ENCODE measurements around the gene KAT7. TPM values are rescaled to one million over a fixed set of nuclear protein-coding genes. Genes with fewer than 3 reads are reported as not detected.
A peak's percentile ranks its signal among the peaks of the same experiment; 100 is the strongest.

The KAT7 gene
- polyA plus RNA-seq, 4 donors, result 39.3 to 57.1 (median 52.6) TPM

GRCh38 chr17:49862781-49863331 is 74.4 kb downstream of the KAT7 start:
- no peak for DNase-seq (ENCODE audit: low read depth in 4 of 4, low spot score in 3 of 4)

GRCh38 chr17:49866019-49866380 is 77.5 kb downstream of the KAT7 start:
- no peak for DNase-seq (ENCODE audit: low read depth in 4 of 4, low spot score in 3 of 4)

- no peak for DNase-seq (ENCODE audit: low read depth in 4 of 4, low spot score in 3 of 4)
These were observed 78.5 kb downstream of the KAT7 start for GRCh38 chr17:49866882-49867413.

GRCh38 chr17:49869038-49869374 is 80.5 kb downstream of the KAT7 start:
- no peak for DNase-seq (ENCODE audit: low read depth in 4 of 4, low spot score in 3 of 4)

- no peak for DNase-seq (ENCODE audit: low read depth in 4 of 4, low spot score in 3 of 4)
These were observed 81.8 kb downstream of the KAT7 start for GRCh38 chr17:49870298-49870697.

GRCh38 chr17:49871211-49871610 is 82.7 kb downstream of the KAT7 start:
- no peak for DNase-seq (ENCODE audit: low read depth in 4 of 4, low spot score in 3 of 4)

GRCh38 chr17:49872754-49873377 is 84.4 kb downstream of the KAT7 start:
- no peak for DNase-seq (ENCODE audit: low read depth in 4 of 4, low spot score in 3 of 4)

GRCh38 chr17:49873466-49873865 is 85.0 kb downstream of the KAT7 start:
- DNase-seq (ENCODE audit: low read depth in 4 of 4, low spot score in 3 of 4), result no peak

- DNase-seq (ENCODE audit: low read depth in 4 of 4, low spot score in 3 of 4), result no peak
These were observed 85.4 kb downstream of the KAT7 start for GRCh38 chr17:49873926-49874325.

- no peak for DNase-seq (ENCODE audit: low read depth in 4 of 4, low spot score in 3 of 4)
These were observed 86.4 kb downstream of the KAT7 start for GRCh38 chr17:49874911-49875310.

GRCh38 chr17:49875685-49876084 is 87.2 kb downstream of the KAT7 start:
- no peak for DNase-seq (ENCODE audit: low read depth in 4 of 4, low spot score in 3 of 4)

GRCh38 chr17:49878931-49879904 is 90.7 kb downstream of the KAT7 start:
- DNase-seq (ENCODE audit: low read depth in 4 of 4, low spot score in 3 of 4), result no peak

GRCh38 chr17:49880291-49881053 is 92.0 kb downstream of the KAT7 start:
- peak in 2 of 4 donors; percentile 56 to 59 for DNase-seq (ENCODE audit: low read depth in 4 of 4, low spot score in 3 of 4)

- no peak for DNase-seq (ENCODE audit: low read depth in 4 of 4, low spot score in 3 of 4)
These were observed 92.5 kb downstream of the KAT7 start for GRCh38 chr17:49881054-49881402.

GRCh38 chr17:49882434-49882833 is 94.0 kb downstream of the KAT7 start:
- DNase-seq (ENCODE audit: low read depth in 4 of 4, low spot score in 3 of 4), result no peak

Other genes with a start within 250 kb of the KAT7 start
- 1 to 10 TPM in 3 of 4 donors, under 1 TPM in 1; 0.92 to 1.1 (median 1.0) TPM for gene NXPH3, start 212.8 kb upstream of the KAT7 start, polyA plus RNA-seq (ENCODE audit: insufficient read length in 4 of 4)
- gene SPOP, start 110.6 kb upstream of the KAT7 start, polyA plus RNA-seq (ENCODE audit: insufficient read length in 4 of 4), result 10 to 100 TPM; 66.1 to 69.3 (median 66.5) TPM
- gene SLC35B1, start 80.7 kb upstream of the KAT7 start, polyA plus RNA-seq (ENCODE audit: insufficient read length in 4 of 4), result 10 to 100 TPM; 62.5 to 83.9 (median 79.9) TPM
- 10 to 100 TPM; 15.2 to 20.7 (median 17.2) TPM for gene FAM117A, start 24.6 kb upstream of the KAT7 start, polyA plus RNA-seq (ENCODE audit: insufficient read length in 4 of 4)
- gene TAC4, start 59.4 kb downstream of the KAT7 start, polyA plus RNA-seq (ENCODE audit: insufficient read length in 4 of 4), result 1 to 10 TPM in 1 of 4 donors, under 1 TPM in 1, not detected in 2; 0.93 to 1.1 TPM
- under 1 TPM in 3 of 4 donors, not detected in 1; 0.60 to 0.98 (median 0.66) TPM for gene DLX4, start 180.5 kb downstream of the KAT7 start, polyA plus RNA-seq (ENCODE audit: insufficient read length in 4 of 4)
- 1 to 10 TPM in 3 of 4 donors, under 1 TPM in 1; 0.99 to 1.7 (median 1.3) TPM for gene DLX3, start 206.5 kb downstream of the KAT7 start, polyA plus RNA-seq (ENCODE audit: insufficient read length in 4 of 4)